Cardiac muscle cell (in vitro differentiated cells and primary cell): Measurements from ENCODE around the gene PDZRN3. TPM values are rescaled to one million over a fixed set of nuclear protein-coding genes. Genes with fewer than 3 reads are reported as not detected.

Experiments
- DNase-seq, 2 donors: peaks; one replicate each; pipeline versions ENCODE4 v3.0.0 to v3.0.0-alpha.2; 2010 to 2017; ENCODE audit warnings: low read depth in 1 of 2, low spot score in 1 of 2
- H3K27ac ChIP-seq: fragments of 200-600 bp; sonication (generic); 2 replicates; pipeline ENCODE4 v1.5.1; 2016
- H3K27me3 ChIP-seq: fragments of 200-600 bp; sonication (generic); 2 replicates; pipeline ENCODE4 v1.6.0; 2016; ENCODE audit warnings: control low read depth
- H3K36me3 ChIP-seq: fragments of 200-600 bp; sonication (generic); 2 replicates; pipeline ENCODE4 v1.5.1; 2016; ENCODE audit warnings: control low read depth
- H3K4me1 ChIP-seq: fragments of 200-600 bp; sonication (generic); 2 replicates; pipeline ENCODE4 v1.8.1; 2017; ENCODE audit warnings: low read depth, mild to moderate bottlenecking, mixed run types
- H3K4me3 ChIP-seq: fragments of 200-600 bp; sonication (generic); 2 replicates; pipeline ENCODE4 v1.5.1; 2016; ENCODE audit warnings: mild to moderate bottlenecking
- H3K9me3 ChIP-seq: fragments of 200-600 bp; sonication (generic); 2 replicates; pipeline ENCODE4 v1.5.1; 2017; ENCODE audit warnings: low read depth, mild to moderate bottlenecking, control low read depth
- polyA plus RNA-seq: library from polyadenylated mRNA; unstranded; fragments of >200 nt; fragmentation: Nextera tagmentation; extraction: Ambion mirVana; gene quantifications from 2 replicates; pipeline ENCODE4 v1.2.1, GENCODE V29; 2016
- total RNA-seq: library from RNA; depleted of rRNA; stranded (reverse); fragments of >200 nt; gene quantifications from 2 replicates; pipeline ENCODE4 v1.2.3, GENCODE V29; 2016
- TF ChIP-seq, protein P1 (sequence below): IDR thresholded peaks from 2 replicates; pipeline ENCODE4 v1.5.1; 2012; ENCODE audit warnings: low read depth, mild to moderate bottlenecking, low read length

The PDZRN3 gene
- total and polyA plus RNA-seq, 2 experiments from 2014 or later = 63.9 to 94.7 TPM

DNA sequence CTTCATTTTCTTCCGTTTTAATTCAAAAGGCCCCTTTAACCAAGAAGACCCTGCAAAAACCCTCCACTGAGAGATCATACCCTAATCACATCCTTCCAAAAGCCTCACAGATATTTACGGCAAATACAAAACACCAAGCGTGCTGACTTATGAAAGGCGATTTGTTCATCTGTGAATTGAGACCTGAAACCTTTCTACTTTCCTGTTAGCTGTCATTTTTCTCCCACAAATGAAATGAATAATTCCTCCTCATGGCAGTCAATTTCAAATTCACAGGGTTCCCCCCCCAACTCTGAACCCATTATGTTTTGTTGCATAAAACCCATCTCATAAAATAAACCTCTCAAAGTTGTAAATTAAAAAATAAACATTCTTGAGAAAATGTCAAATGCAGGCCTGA, 149.6 kb downstream of the PDZRN3 start:
- Histone ChIP-seq H3K36me3 (no peaks in the 10 kb centered on the region), H3K4me3 (no peak overlapping the region), H3K27me3 (no peaks in the 10 kb centered on the region), H3K9me3 (no peaks in the 10 kb centered on the region), H3K4me1 (peaks cover 23% of the 10 kb centered on the region), H3K27ac (no peak overlapping the region)
- no peak for DNase-seq
- TF ChIP-seq, protein P1, sequence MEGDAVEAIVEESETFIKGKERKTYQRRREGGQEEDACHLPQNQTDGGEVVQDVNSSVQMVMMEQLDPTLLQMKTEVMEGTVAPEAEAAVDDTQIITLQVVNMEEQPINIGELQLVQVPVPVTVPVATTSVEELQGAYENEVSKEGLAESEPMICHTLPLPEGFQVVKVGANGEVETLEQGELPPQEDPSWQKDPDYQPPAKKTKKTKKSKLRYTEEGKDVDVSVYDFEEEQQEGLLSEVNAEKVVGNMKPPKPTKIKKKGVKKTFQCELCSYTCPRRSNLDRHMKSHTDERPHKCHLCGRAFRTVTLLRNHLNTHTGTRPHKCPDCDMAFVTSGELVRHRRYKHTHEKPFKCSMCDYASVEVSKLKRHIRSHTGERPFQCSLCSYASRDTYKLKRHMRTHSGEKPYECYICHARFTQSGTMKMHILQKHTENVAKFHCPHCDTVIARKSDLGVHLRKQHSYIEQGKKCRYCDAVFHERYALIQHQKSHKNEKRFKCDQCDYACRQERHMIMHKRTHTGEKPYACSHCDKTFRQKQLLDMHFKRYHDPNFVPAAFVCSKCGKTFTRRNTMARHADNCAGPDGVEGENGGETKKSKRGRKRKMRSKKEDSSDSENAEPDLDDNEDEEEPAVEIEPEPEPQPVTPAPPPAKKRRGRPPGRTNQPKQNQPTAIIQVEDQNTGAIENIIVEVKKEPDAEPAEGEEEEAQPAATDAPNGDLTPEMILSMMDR = no peak

DNA sequence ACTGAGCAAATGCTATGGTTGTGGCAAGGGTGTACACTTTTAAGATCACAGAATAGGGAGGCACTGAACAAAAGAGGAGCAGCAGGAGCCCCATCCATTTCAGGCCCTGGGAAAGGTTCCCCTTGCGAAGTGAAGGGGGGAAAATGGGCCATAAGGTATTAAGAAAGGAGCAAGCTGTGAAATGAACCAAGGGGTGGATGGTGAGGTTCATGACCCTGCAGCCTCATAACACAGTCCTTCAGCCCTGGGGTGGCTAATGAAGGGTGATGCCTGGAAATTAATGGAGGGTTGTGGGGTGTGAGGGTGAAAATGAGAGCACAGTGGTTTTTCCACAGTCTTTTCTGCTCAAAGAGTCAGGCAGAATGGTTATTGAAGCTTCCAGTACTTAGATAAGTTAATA, 150.1 kb downstream of the PDZRN3 start:
- Histone ChIP-seq H3K9me3 (no peaks in the 10 kb centered on the region), H3K4me1 (peaks cover 18% of the 10 kb centered on the region), H3K36me3 (no peaks in the 10 kb centered on the region), H3K4me3 (no peak overlapping the region), H3K27ac (no peak overlapping the region), H3K27me3 (no peaks in the 10 kb centered on the region)
- DNase-seq = no peak
- TF ChIP-seq, protein P1 = no peak

DNA sequence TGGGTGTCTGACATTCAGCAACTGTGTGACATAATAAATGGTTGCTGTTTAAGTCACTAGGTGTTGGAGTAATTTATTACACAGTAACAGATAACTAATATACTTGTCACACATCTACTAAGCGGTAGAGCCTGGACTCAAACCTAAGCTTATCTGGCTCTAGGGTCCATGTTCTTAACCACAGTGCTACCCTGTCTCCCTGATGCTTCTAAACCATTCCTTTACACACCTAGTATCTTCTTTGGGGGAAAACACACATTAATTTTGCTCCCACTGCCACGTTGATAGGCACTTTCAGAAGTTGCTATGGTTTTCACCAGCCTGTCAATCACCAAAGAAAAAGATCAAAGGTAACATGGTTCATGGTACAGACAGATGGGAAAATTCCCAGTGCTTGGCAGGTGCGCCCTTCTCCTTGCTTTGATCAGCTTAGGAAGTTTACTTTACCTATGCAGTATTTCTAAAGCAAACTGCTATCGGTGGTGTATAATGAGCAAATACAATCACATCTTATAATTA, 150.8 kb downstream of the PDZRN3 start:
- Histone ChIP-seq H3K27ac (no peak overlapping the region), H3K27me3 (no peaks in the 10 kb centered on the region), H3K4me1 (peaks cover 18% of the 10 kb centered on the region), H3K4me3 (no peak overlapping the region), H3K9me3 (no peaks in the 10 kb centered on the region), H3K36me3 (no peaks in the 10 kb centered on the region)
- TF ChIP-seq, protein P1 = no peak
- DNase-seq = no peak

DNA sequence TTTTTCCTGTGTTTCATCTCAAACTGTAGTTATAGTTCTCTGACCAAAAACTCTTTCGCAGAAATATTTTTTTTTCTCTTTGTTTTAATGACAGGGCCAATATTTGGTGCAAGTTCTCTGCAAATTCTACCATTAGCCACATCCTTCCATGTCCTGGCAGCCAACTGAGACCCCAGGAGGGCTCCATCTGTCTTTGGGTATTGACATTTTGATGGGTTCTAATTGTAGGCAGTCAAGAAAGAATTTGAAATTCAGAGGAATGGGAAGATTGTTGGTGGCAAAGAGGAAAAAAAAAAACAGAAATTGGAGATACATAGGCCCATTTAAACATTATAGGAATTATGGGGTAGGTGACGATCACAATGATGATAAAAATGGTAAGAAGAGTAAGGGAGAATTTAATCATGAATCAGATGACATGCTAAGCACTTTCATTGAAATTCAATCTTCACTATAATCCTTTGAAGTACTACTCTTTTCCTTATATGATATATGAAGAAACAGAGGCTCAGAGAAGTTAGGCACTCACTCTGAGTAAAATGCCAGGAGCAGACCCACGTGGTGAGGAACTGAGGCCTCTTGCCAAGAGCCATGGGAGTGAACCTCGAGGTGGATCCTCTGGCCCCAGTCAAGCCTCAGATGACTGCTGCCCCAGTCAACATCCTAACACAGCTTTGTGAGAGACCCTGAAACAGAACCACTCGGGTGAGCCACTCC, 151.4 kb downstream of the PDZRN3 start:
- no peak for DNase-seq
- Histone ChIP-seq H3K4me3 (no peak overlapping the region), H3K27ac (no peak overlapping the region), H3K4me1 (peaks cover 18% of the 10 kb centered on the region), H3K36me3 (no peaks in the 10 kb centered on the region), H3K27me3 (no peaks in the 10 kb centered on the region), H3K9me3 (no peaks in the 10 kb centered on the region)
- TF ChIP-seq, protein P1 = no peak

DNA sequence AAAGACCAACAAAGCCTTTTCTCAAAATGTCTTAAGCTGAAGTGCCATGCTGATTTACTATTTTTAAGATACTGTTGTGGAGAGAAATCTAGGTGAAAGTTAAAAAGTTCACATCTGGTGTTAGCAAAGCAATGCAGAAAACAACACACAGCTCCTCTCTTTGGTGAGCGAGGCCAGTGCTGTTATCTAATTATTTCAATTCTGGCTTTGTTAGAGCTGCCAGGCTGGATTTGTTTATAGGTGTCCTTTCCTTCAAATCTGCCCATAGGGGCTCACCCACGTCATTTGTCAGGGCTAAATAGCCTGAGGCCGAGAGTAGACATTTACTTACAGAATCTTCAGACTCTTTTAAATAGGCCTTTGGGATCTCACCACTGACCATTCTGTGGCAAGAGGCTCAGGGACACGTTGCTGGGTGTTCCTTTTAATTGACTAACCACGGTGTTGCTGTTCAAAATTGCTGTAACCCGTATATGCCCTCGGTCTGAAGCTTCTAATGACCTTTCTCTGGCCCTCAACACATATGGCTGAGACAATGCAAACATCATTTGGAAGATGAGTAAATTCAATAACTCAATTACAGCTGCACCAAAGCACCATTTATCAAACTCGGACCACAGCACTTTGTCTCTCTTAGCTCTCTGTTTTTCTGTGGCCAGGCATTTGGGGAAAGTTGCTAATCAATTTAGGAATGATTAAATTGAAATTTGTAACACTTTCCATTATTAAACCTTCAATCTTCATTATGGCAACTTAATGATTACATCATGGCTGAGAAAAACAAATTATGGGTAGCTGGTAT, 152.6 kb downstream of the PDZRN3 start:
- TF ChIP-seq, protein P1 = no peak
- no peak for DNase-seq
- Histone ChIP-seq H3K27ac (peak overlapping the region; percentile 73), H3K27me3 (no peaks in the 10 kb centered on the region), H3K9me3 (no peaks in the 10 kb centered on the region), H3K4me3 (no peak overlapping the region), H3K36me3 (no peaks in the 10 kb centered on the region), H3K4me1 (peaks cover 21% of the 10 kb centered on the region)
